Activated naive CD4-positive, alpha-beta T cell treated with anti-CD3 and anti-CD28 coated beads for 36 hours (primary cell): Measurements from ENCODE around the gene LRRC8E. TPM values are rescaled to one million over a fixed set of nuclear protein-coding genes. Genes with fewer than 3 reads are reported as not detected.

Experiments
- CTCF ChIA-PET: fragments of 350-600 bp; sonication (Branson Sonifier 250); formaldehyde crosslinking; loops from one replicate; lab custom pipeline; 2021; ENCODE audit warnings: antibody characterized with exemption; lab: Charles Lee
- DNase-seq: peaks from one replicate; pipeline ENCODE4 v3.0.0-alpha.2; 2020
- H3K27ac Mint-ChIP-seq: one replicate; pipeline ENCODE4 v1.8.0; 2021; ENCODE audit warnings: mild to moderate bottlenecking, mixed read lengths
- H3K27me3 Mint-ChIP-seq: one replicate; pipeline ENCODE4 v1.8.0; 2021; ENCODE audit warnings: low read depth, mixed read lengths
- H3K36me3 Mint-ChIP-seq: one replicate; pipeline ENCODE4 v1.8.0; 2021; ENCODE audit warnings: low read depth, mixed read lengths
- H3K4me1 Mint-ChIP-seq: one replicate; pipeline ENCODE4 v1.8.0; 2021; ENCODE audit warnings: low read depth, mixed read lengths
- H3K4me3 Mint-ChIP-seq: one replicate; pipeline ENCODE4 v1.8.0; 2021; ENCODE audit warnings: mild to moderate bottlenecking, moderate library complexity, mixed read lengths
- H3K9me3 Mint-ChIP-seq: one replicate; pipeline ENCODE4 v1.8.0; 2021; ENCODE audit warnings: mixed read lengths
- intact Hi-C: fragments of 100-400 bp; cut with micrococcal nuclease; formaldehyde crosslinking; loops from one replicate; pipeline ENCODE4 v1.15.1; 2023
- total RNA-seq, 2 experiments: library from RNA; stranded (reverse); gene quantifications; one replicate each; pipeline ENCODE4 v1.2.3, GENCODE V29; 2021

LRRC8E gene
- total RNA-seq, 2 experiments from 2014 or later = not detected

DNA sequence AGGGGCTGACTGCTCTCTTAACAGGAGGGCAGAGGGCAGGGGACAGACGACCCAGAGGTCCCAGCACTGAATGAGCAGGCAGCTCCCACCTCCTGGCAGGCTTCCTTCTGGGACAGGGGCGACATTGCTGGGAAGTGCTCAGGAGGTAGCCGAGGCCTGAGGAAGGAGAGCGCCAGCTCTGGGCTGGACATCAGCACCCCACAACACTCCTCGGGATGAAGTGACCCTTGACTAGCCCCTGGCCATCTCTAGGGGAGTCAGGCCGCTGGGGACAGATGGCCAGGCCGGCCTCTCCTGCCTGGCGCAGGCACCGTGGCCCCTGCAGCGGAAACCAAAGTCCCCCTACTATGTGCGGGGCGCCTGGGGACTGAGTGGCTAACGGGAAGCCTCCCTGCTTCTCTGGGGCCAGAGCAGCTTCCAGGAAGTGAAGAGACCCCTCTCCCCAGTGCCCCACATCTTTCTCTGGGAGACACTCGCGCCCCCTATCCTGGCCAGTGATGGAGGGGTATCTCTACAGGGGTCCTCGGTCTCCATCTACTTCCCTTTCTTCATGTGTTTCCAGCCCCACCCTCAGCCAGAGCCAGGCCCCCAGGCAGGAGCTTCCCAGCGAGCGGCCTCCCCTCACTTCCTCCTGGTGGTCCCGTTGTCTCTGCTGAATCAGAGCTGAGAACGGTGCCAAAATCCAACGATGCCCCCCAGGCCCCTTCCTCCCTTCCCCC is 24.2 kb upstream of the LRRC8E start:
- Mint-ChIP-seq H3K9me3 (no peaks in the 10 kb centered on the region), H3K4me1 (peaks cover 31% of the 10 kb centered on the region), H3K4me3 (no peak overlapping the region), H3K36me3 (no peaks in the 10 kb centered on the region), H3K27ac (no peak overlapping the region), H3K27me3 (peaks cover 26% of the 10 kb centered on the region)
- CTCF ChIA-PET = no interaction called here
- DNase-seq = no peak
- intact Hi-C loops = loop anchor here (10.0 kb wide), 1 partner anchor 141 kb away; the partner anchor contains the start of gene ELAVL1

DNA sequence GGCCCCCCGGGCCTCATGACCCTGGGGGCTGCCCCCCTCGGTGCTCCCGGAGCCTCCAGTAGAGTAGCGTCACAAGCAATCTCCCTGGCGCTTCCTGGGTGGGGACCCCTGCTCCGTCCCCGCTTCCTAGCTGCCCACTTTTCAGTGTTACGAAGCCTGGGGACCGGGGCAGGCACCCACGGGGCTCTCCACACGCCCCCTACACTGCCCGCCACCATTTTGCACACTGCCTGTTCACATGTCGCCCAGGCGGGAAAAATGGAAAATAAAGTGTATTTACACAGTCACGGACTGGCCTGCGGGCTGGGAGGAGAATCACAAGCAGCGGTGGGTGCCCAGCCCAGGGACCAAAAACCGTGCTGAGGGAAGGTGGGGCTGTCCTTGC is 23.6 kb upstream of the LRRC8E start:
- intact Hi-C loops = loop anchor here (10.0 kb wide), 1 partner anchor 140 kb away; the partner anchor contains the start of gene ELAVL1
- no peak for DNase-seq
- CTCF ChIA-PET = interaction anchor here (0.9 kb wide), 1 partner anchor 138 kb away, joined by 3 read pairs; no protein-coding TSS in a partner anchor
- H3K36me3 Mint-ChIP-seq = no peaks in the 10 kb centered on the region
- peaks cover 31% of the 10 kb centered on the region for H3K4me1 Mint-ChIP-seq
- H3K27me3 Mint-ChIP-seq = peaks cover 26% of the 10 kb centered on the region
- H3K27ac Mint-ChIP-seq = no peak overlapping the region
- no peaks in the 10 kb centered on the region for H3K9me3 Mint-ChIP-seq
- H3K4me3 Mint-ChIP-seq = no peak overlapping the region

DNA sequence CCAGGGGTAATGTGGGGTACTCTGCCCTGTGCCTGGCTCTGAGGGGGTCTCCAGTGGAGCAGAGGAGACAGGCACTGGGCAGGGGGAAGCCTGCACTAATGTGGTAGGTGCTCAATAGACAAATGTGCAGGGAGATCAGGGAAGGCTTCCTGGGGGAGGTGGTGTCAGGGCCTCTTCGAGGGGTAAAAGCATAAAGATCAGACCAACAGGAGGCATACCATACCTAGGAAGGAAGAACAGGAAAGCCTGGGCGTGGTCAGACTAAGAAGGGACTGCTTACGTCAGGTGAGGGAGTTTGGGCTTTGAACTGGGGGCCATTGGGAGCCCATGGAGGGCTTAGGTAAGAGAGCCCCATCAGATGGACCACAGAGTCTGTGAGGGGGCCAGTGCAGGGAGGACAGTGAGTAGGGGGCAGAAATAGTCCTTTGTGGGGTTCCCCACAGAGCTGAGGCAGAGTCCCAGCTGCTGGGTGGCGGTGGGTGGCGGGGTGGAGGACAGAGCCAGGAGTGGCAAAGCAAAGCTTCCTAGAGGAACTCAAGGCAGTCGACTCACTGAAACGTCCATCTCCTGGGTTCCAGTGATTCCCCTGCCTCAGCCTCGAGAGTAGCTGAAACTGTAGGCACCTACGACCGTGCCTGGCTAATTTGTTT is 22.9 kb upstream of the LRRC8E start:
- Mint-ChIP-seq H3K36me3 (no peaks in the 10 kb centered on the region), H3K9me3 (no peaks in the 10 kb centered on the region), H3K4me3 (no peak overlapping the region), H3K27me3 (peaks cover 26% of the 10 kb centered on the region), H3K27ac (no peak overlapping the region), H3K4me1 (peaks cover 33% of the 10 kb centered on the region)
- CTCF ChIA-PET = interaction anchor here (0.6 to 0.9 kb wide), 3 partner anchors 18 to 420 kb away, joined by 3 to 7 read pairs (median 6); no protein-coding TSS in a partner anchor
- DNase-seq = peak; percentile 25
- intact Hi-C loops = loop anchor here (10.0 kb wide), 1 partner anchor 139 kb away; the partner anchor contains the start of gene ELAVL1

DNA sequence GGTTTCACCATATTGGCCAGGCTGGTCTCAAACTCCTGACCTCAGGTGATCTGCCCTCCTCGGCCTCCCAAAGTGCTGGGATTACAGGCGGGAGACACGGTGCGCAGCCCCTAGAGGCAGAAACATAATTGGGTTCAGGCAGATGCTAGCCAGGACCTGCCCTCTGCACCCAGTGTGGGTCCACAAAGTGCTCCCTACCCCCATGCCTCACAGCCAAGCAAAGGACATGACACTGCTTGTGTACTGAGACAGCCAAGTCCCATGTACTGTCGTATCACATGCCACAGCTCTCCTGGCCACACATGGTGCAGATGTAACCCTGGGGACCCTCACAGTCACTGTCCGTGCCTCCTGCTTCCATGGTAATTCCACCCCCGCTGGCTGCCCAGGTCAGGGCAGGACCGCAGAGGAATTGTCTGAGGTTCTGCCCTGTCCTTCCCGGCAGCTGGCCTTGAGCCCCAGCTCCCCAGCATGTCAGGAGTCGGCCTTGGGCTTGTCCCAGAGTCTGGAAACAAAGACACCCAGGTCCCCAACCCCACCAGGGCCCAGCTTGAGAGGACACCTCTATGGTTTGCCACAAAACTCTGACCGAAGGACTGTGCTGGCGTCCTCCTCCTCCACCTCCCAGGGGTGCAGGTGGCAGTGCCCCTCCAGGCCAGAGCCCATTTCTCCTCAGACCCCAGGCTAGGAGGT is 21.8 kb upstream of the LRRC8E start:
- DNase-seq = no peak
- H3K27me3 Mint-ChIP-seq = peaks cover 23% of the 10 kb centered on the region
- H3K4me1 Mint-ChIP-seq = peaks cover 39% of the 10 kb centered on the region
- intact Hi-C loops = loop anchor here (10.0 kb wide), 1 partner anchor 138 kb away; the partner anchor contains the start of gene ELAVL1
- CTCF ChIA-PET = interaction anchor here (0.6 kb wide), 1 partner anchor 16 kb away, joined by 7 read pairs; no protein-coding TSS in a partner anchor
- no peaks in the 10 kb centered on the region for H3K36me3 Mint-ChIP-seq
- H3K4me3 Mint-ChIP-seq = no peak overlapping the region
- no peak overlapping the region for H3K27ac Mint-ChIP-seq
- H3K9me3 Mint-ChIP-seq = no peaks in the 10 kb centered on the region

DNA sequence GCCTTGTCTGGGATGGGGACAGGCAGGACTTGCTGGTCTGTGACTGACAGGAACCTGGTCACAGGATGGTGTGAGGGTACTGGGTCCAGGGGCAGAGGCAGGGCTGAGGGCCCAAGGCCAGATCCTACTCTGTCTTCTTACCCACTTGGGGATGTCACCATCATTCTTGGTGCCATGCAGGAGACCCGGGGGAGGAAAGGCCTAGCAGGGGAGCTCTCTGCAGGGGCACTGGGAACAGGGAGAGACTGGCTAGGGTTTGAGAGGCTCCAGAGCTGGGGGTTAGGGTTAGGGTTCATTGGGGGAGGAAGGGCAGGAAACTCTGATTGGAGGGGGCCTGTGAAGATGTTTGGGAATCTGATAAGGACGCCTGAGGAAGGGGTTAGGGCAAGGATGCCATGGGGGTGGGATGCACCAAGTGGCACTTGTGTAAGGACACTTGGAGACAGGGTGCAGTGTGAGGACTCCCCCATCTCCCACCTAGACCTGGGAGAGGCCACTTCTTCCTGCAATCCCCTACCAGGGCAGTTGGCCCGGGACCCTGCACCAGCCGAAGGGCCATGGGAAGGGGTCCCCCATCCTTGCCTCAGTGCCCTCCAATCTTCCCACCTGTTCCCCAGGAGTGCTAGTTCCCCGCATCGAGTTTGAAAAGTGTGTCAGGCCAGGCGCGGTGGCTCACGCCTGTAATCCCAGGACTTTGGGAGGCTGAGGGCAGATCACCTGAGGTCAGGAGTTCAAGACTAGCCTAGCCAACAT is 21.0 kb upstream of the LRRC8E start:
- peaks cover 41% of the 10 kb centered on the region for H3K4me1 Mint-ChIP-seq
- no peak for DNase-seq
- no peaks in the 10 kb centered on the region for H3K36me3 Mint-ChIP-seq
- H3K27ac Mint-ChIP-seq = no peak overlapping the region
- no peak overlapping the region for H3K4me3 Mint-ChIP-seq
- intact Hi-C loops = loop anchor here (10.0 kb wide), 1 partner anchor 138 kb away; the partner anchor contains the start of gene ELAVL1
- peaks cover 29% of the 10 kb centered on the region for H3K27me3 Mint-ChIP-seq
- no peaks in the 10 kb centered on the region for H3K9me3 Mint-ChIP-seq
- CTCF ChIA-PET = no interaction called here

DNA sequence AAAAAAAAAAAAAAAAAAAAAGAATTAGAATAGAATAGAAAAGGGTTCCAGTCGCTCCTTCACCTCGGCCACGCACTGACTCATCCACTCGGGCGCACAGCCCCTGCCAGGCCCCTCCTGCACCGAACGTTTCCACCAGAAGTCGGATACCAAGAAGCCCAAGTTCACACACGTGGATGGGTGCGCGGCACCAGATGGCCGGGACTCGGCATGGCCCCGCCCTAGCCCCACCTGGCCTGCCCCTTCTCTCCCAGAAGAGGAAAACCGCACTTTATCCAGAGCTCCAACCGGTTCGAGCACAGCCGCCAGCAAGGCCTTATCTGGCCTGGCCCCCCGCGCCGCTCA is 20.0 kb upstream of the LRRC8E start:
- CTCF ChIA-PET = interaction anchor here (1.0 to 2.1 kb wide), 11 partner anchors 10 to 75 kb away, joined by 4 to 14 read pairs (median 8); partner anchors contain the start of genes MAP2K7, SNAPC2 and TIMM44
- H3K4me3 Mint-ChIP-seq = peak overlapping the region; percentile 68

DNA sequence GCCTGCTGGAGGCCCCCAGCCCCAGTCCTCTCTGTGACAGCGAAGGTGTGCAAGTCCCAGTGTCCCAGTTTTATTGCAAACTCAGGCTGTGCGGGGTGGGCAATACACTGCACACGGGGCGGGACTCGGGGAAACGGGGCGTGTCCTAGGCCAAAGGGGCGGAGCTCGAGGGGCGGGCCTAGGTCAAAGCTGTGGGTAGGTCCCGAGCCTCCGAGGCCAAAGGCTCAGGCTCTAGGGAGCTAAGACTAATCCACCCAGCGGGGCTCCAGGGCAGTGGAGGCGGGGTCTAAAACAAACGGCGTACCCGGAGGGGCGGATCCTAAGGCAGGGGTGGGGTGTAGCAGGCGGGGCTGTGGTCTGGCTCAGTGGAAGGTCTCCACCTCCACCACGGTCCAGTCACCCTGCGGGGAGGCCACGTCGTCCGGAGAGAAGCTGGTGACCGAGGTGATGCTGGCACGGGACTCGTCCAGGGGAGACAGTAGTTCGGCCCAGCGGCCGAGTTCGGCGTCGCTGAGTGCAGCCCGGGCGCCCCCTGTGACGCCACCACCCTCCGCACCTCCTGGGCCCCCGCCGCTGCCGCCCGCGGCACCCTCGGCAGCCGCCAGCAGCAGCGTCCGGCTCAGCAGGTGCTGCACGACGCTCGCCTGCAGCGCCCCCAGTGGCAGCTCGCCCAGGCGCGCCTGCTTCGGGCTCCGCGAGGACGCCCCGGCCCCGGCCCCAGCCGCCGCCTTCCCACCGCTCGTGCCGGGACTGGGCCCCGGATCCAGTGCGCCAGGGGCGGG is 19.4 kb upstream of the LRRC8E start:
- intact Hi-C loops = loop anchor here (1.0 to 10.0 kb wide), 3 partner anchors 34 to 136 kb away; partner anchors contain the start of genes ELAVL1 and MAP2K7
- Mint-ChIP-seq H3K36me3 (no peaks in the 10 kb centered on the region), H3K9me3 (no peaks in the 10 kb centered on the region), H3K4me1 (peaks cover 46% of the 10 kb centered on the region), H3K27me3 (peaks cover 35% of the 10 kb centered on the region), H3K27ac (peak overlapping the region; percentile 59), H3K4me3 (peak overlapping the region; percentile 68)
- CTCF ChIA-PET = interaction anchor here (0.7 to 2.1 kb wide), 24 partner anchors 8 to 301 kb away, joined by 3 to 14 read pairs (median 4); partner anchors contain the start of genes MAP2K7, SNAPC2, TIMM44 and TRAPPC5
- DNase-seq = peak; percentile 82

More for the DNA sequence above, 20.0 kb upstream of the LRRC8E start:
- intact Hi-C loops = loop anchor here (2.0 to 10.0 kb wide), 2 partner anchors 35 to 137 kb away; partner anchors contain the start of genes ELAVL1 and MAP2K7
- H3K9me3 Mint-ChIP-seq = no peaks in the 10 kb centered on the region
- no peak overlapping the region for H3K27ac Mint-ChIP-seq
- peaks cover 35% of the 10 kb centered on the region for H3K27me3 Mint-ChIP-seq
- no peak for DNase-seq
- no peaks in the 10 kb centered on the region for H3K36me3 Mint-ChIP-seq
- H3K4me1 Mint-ChIP-seq = peaks cover 45% of the 10 kb centered on the region

DNA sequence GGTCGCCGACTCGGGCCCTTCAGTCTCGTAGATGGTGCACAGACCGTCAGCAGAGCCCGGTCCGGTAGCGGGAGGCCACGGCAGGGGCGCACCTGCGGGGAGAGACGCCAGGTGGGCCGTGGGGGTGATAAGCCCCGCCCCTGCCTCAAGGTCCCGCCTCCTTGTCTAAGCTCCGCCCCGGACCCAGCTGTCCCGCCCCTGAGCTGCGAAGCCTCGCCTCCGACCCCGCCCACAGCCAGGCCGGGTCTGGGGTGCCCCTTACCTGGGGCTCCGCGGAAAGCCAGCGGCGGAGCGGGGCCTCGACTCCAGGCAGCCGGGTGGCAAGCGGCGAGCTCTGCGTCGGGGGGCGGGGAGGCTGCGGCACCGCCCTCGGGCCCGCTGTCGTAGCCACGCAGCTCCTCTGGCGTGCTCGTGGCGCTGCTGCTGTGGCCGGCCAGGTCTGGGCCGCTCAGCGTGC is 18.8 kb upstream of the LRRC8E start:
- CTCF ChIA-PET = interaction anchor here (0.6 to 2.1 kb wide), 24 partner anchors 8 to 301 kb away, joined by 3 to 14 read pairs (median 4); partner anchors contain the start of genes MAP2K7, SNAPC2, TIMM44 and TRAPPC5
- peaks cover 43% of the 10 kb centered on the region for H3K4me1 Mint-ChIP-seq
- intact Hi-C loops = loop anchor here (1.0 to 10.0 kb wide), 3 partner anchors 33 to 135 kb away; partner anchors contain the start of genes ELAVL1 and MAP2K7
- DNase-seq = peak; percentile 76
- H3K36me3 Mint-ChIP-seq = no peaks in the 10 kb centered on the region
- H3K27me3 Mint-ChIP-seq = peaks cover 32% of the 10 kb centered on the region
- H3K9me3 Mint-ChIP-seq = no peaks in the 10 kb centered on the region
- no peak overlapping the region for H3K27ac Mint-ChIP-seq
- peak overlapping the region; percentile 66 for H3K4me3 Mint-ChIP-seq

DNA sequence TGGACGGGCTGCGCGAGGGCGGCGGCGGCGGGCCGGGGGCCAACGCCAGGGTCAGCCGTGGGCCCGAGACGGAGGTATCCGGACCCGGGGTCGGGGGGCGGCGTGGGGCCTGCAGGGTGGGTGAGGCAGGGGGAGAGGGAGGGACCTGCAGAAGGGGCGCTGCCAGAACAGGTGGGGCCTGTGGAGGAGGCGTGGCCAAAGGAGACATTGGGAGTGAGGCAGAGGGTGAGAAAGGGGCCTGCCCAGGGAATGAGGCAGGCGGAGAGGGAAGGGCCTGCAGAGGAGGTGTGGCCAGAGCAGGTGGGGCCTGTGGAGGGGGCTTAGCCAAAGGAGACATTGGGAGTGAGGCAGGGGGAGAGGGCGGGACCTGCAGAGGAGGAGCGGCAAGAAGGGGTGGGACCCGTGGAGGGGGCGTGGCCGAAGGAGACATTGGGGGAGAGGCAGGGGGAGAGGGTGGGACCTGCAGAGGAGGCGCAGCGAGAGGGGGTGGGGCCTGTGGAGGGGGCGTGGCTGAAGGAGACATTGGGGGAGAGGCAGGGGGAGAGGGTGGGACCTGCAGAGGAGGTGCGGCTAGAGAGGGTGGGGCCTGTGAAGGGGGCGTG is 18.3 kb upstream of the LRRC8E start:
- intact Hi-C loops = loop anchor here (1.0 to 10.0 kb wide), 3 partner anchors 33 to 135 kb away; partner anchors contain the start of genes ELAVL1 and MAP2K7
- DNase-seq = peak; percentile 61
- peaks cover 41% of the 10 kb centered on the region for H3K4me1 Mint-ChIP-seq
- no peak overlapping the region for H3K27ac Mint-ChIP-seq
- H3K36me3 Mint-ChIP-seq = no peaks in the 10 kb centered on the region
- peak overlapping the region; percentile 41 for H3K4me3 Mint-ChIP-seq
- H3K9me3 Mint-ChIP-seq = no peaks in the 10 kb centered on the region
- CTCF ChIA-PET = interaction anchor here (0.6 to 2.1 kb wide), 22 partner anchors 7 to 302 kb away, joined by 3 to 14 read pairs (median 4); partner anchors contain the start of genes MAP2K7, SNAPC2, TIMM44 and TRAPPC5
- peaks cover 32% of the 10 kb centered on the region for H3K27me3 Mint-ChIP-seq
